ENCODE results near the gene FTCD.

Gene FTCD

DNA sequence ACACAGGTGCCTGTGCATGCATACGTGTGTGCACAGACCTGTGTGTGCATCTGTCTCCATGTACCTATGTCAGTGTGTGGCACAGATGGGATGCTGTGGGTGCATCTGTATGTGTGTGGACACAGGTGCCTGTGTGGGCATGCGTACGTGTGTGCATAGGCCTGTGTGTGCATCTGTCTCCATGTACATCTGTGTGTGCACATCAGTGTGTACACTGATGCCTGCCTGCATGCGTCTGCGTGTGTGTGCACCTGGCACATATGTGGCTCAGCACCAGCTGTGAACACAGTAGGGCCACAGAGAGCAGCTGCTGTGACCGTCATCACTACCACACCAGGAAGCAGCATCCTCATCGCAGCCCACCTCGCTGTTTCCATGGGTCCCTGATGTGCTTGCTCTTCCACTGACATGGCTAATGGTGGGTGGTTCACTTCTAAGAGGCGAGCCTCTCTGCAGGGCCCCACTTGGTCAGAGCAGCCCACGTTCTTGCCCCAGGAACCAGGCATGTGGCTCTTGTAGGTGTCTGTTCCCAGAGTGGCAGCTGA, 38.5 kb upstream of the FTCD start:
- H3K9me3 ChIP-seq (ENCODE audit: insufficient read depth, low read length, severe bottlenecking), result no peaks in the 10 kb centered on the region
- H3K27me3 ChIP-seq (ENCODE audit: insufficient read depth, low read length, poor library complexity), result no peaks in the 10 kb centered on the region
- no peaks in the 10 kb centered on the region for H3K79me2 ChIP-seq (ENCODE audit: insufficient read depth, low read length)
- peaks cover 7% of the 10 kb centered on the region; the same call in 1 of the 2 replicates for H4K20me1 ChIP-seq (ENCODE audit: insufficient read depth, low read length)
- H3K27ac ChIP-seq (ENCODE audit: low read length), result no peak overlapping the region
- H3K4me3 ChIP-seq (ENCODE audit: low read depth in 1 of 2, low read length in 2 of 2), result no peak overlapping the region
- no peak overlapping the region for H3K4me2 ChIP-seq (ENCODE audit: insufficient read depth, low read length)
- H3K9ac ChIP-seq (ENCODE audit: low read depth, low read length), result no peak overlapping the region
- TF ChIP-seq EZH2 (IDR thresholded peaks at IDR 0.05; ENCODE audit: borderline replicate concordance, low read depth, low read length, severe bottlenecking), result no peak
- TF ChIP-seq, protein P1, sequence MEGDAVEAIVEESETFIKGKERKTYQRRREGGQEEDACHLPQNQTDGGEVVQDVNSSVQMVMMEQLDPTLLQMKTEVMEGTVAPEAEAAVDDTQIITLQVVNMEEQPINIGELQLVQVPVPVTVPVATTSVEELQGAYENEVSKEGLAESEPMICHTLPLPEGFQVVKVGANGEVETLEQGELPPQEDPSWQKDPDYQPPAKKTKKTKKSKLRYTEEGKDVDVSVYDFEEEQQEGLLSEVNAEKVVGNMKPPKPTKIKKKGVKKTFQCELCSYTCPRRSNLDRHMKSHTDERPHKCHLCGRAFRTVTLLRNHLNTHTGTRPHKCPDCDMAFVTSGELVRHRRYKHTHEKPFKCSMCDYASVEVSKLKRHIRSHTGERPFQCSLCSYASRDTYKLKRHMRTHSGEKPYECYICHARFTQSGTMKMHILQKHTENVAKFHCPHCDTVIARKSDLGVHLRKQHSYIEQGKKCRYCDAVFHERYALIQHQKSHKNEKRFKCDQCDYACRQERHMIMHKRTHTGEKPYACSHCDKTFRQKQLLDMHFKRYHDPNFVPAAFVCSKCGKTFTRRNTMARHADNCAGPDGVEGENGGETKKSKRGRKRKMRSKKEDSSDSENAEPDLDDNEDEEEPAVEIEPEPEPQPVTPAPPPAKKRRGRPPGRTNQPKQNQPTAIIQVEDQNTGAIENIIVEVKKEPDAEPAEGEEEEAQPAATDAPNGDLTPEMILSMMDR (IDR thresholded peaks at IDR 0.05; ENCODE audit: borderline replicate concordance, extremely low read depth, low read length, poor library complexity, severe bottlenecking), result no peak
- DNase-seq (no peak), ATAC-seq (ENCODE audit: insufficient read depth, low read depth) (no peak)
- no peak overlapping the region for H2AFZ ChIP-seq (ENCODE audit: low read depth, low read length)
- H3K36me3 ChIP-seq (ENCODE audit: insufficient read depth, low read length), result peaks cover 89% of the 10 kb centered on the region
- no peaks in the 10 kb centered on the region for H3K4me1 ChIP-seq (ENCODE audit: insufficient read depth, low read length)

DNA sequence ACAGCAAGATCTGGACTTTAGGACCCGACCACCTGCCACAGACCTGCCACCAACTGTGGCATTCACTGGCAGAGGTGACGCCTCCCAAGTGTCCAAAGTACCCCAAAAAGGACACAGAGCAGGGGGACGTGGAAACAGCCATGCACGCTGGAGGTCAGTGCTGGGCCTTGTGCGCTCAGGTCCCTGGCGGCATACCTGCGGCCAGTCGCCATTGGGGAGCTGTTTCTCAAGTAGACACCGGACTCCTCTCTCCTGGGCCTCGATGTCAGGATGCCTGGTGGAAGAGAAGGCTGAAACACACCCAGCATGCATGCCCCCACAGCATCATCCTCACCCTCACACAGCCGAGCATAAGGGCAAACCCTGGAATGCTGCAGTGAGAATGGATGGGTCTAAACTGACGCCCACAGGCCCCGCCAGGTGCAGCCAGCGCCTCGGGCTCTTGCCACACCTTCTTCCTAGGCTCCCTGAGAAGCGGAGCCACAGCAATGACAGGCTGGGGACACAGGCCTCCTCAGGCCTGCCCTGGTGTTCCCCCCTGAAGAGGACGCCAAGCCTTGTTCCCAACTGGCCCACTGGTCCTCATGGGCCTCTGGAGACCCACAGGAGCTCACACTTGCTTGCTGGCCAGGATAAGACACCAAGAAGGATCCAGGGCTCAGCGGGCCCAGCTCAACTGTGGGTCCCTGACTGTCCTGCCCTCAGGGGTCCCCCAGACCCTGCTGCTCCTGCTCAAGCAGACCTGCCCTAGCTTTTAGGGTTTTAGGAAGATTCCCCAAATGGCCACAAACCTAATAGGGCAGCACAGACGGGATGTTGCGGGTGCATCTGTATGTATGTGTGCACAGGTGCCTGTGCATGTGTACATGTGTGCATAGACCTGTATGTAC, 36.6 kb upstream of the FTCD start:
- Histone ChIP-seq H3K27ac (ENCODE audit: low read length) (no peak overlapping the region), H2AFZ (ENCODE audit: low read depth, low read length) (no peak overlapping the region), H3K36me3 (ENCODE audit: insufficient read depth, low read length) (peaks cover 84% of the 10 kb centered on the region), H4K20me1 (ENCODE audit: insufficient read depth, low read length) (peaks cover 7% of the 10 kb centered on the region; the same call in 1 of the 2 replicates), H3K9ac (ENCODE audit: low read depth, low read length) (no peak overlapping the region), H3K9me3 (ENCODE audit: insufficient read depth, low read length, severe bottlenecking) (no peaks in the 10 kb centered on the region), H3K4me3 (ENCODE audit: low read depth in 1 of 2, low read length in 2 of 2) (no peak overlapping the region), H3K4me2 (ENCODE audit: insufficient read depth, low read length) (no peak overlapping the region), H3K4me1 (ENCODE audit: insufficient read depth, low read length) (no peaks in the 10 kb centered on the region), H3K27me3 (ENCODE audit: insufficient read depth, low read length, poor library complexity) (no peaks in the 10 kb centered on the region), H3K79me2 (ENCODE audit: insufficient read depth, low read length) (no peaks in the 10 kb centered on the region)
- DNase-seq (no peak), ATAC-seq (ENCODE audit: insufficient read depth, low read depth) (no peak)
- TF ChIP-seq, protein P1 (IDR thresholded peaks at IDR 0.05; ENCODE audit: borderline replicate concordance, extremely low read depth, low read length, poor library complexity, severe bottlenecking), result no peak
- TF ChIP-seq EZH2 (IDR thresholded peaks at IDR 0.05; ENCODE audit: borderline replicate concordance, low read depth, low read length, severe bottlenecking), result no peak

DNA sequence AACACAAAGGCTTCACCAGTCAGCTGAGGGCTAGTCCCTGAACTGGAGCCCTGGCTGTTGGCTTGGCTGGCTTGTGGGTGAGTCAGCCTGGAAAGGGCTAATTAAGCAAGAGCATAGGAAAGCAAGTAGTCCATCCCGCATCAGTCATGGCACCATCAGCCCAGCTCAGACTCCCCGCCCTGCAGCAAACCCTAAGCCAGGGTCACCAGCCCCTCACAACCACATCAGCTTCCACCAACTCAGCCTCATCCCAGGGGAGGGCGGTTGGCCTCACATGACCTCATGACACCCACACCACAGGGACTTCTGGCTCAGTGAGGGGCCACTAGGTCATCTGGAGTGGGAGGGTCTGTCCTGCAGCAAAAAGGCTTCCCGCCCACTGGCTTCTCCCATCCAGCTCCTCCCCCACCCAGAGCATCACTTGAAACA, 35.9 kb upstream of the FTCD start:
- peaks cover 7% of the 10 kb centered on the region; the same call in 1 of the 2 replicates for H4K20me1 ChIP-seq (ENCODE audit: insufficient read depth, low read length)
- no peaks in the 10 kb centered on the region for H3K79me2 ChIP-seq (ENCODE audit: insufficient read depth, low read length)
- no peak for TF ChIP-seq EZH2 (IDR thresholded peaks at IDR 0.05; ENCODE audit: borderline replicate concordance, low read depth, low read length, severe bottlenecking)
- TF ChIP-seq, protein P1 (IDR thresholded peaks at IDR 0.05; ENCODE audit: borderline replicate concordance, extremely low read depth, low read length, poor library complexity, severe bottlenecking), result no peak
- H3K27ac ChIP-seq (ENCODE audit: low read length), result no peak overlapping the region
- no peaks in the 10 kb centered on the region for H3K4me1 ChIP-seq (ENCODE audit: insufficient read depth, low read length)
- DNase-seq, result no peak
- no peaks in the 10 kb centered on the region for H3K9me3 ChIP-seq (ENCODE audit: insufficient read depth, low read length, severe bottlenecking)
- H3K27me3 ChIP-seq (ENCODE audit: insufficient read depth, low read length, poor library complexity), result no peaks in the 10 kb centered on the region
- no peak overlapping the region for H3K4me2 ChIP-seq (ENCODE audit: insufficient read depth, low read length)
- no peak overlapping the region for H2AFZ ChIP-seq (ENCODE audit: low read depth, low read length)
- no peak overlapping the region for H3K4me3 ChIP-seq (ENCODE audit: low read depth in 1 of 2, low read length in 2 of 2)
- H3K9ac ChIP-seq (ENCODE audit: low read depth, low read length), result no peak overlapping the region
- no peak for ATAC-seq (ENCODE audit: insufficient read depth, low read depth)
- H3K36me3 ChIP-seq (ENCODE audit: insufficient read depth, low read length), result peaks cover 78% of the 10 kb centered on the region

All from DND-41 (cell line).